CD4-positive, alpha-beta T cell treated with Interleukin-6 at 100 ng/mL for 8 hours (primary cell): ENCODE measurements around the gene KRT8.

Source experiments
- DNase-seq: peaks from one replicate; pipeline ENCODE4 v3.0.0-alpha.2; 2020; ENCODE audit warnings: mixed read lengths, low spot score

The KRT8 gene

GRCh38 chr12:52847335-52848102, 57.4 kb downstream of the KRT8 start:
- DNase-seq: no peak
